HG03045 (cell line): ENCODE data around the gene KLHL22.
A peak's percentile ranks its signal among the peaks of the same experiment; 100 is the strongest.
"Not testable (repeated sequence)": the region's sequence is repeated elsewhere in the genome, so short reads cannot be mapped to it uniquely, and the experiment has no call there.

Experiments
- ATAC-seq: cut with Tn5 transposase; IDR thresholded peaks from one replicate; pipeline ENCODE4 v1.9.1; 2021; ENCODE audit warnings: mild to moderate bottlenecking, moderate library complexity; ENCODE audit not compliant: unreplicated experiment

KLHL22 gene

GRCh38 chr22:20506543-20507252 is 11.1 kb upstream of the KLHL22 start:
- ATAC-seq: no peak

- not testable (repeated sequence) for ATAC-seq
These were observed 8.8 kb upstream of the KLHL22 start for GRCh38 chr22:20504293-20504922.

- no peak for ATAC-seq
These were observed 8.2 kb upstream of the KLHL22 start for GRCh38 chr22:20503816-20504215.

GRCh38 chr22:20499769-20500168 is 4.2 kb upstream of the KLHL22 start:
- ATAC-seq: no peak

- ATAC-seq: no peak
These were observed 3.3 kb upstream of the KLHL22 start for GRCh38 chr22:20498913-20499312.

- ATAC-seq: no peak
These were observed 1.8 kb upstream of the KLHL22 start for GRCh38 chr22:20497426-20497825.

- peak; percentile 83 for ATAC-seq
These were observed 476 bp upstream of the KLHL22 start for GRCh38 chr22:20495861-20496681.

- ATAC-seq: no peak
These were observed 4.2 kb downstream of the KLHL22 start for GRCh38 chr22:20491346-20491745.

GRCh38 chr22:20490941-20491307 is 4.7 kb downstream of the KLHL22 start:
- ATAC-seq: no peak

- no peak for ATAC-seq
These were observed 5.2 kb downstream of the KLHL22 start for GRCh38 chr22:20490183-20490940.

- no peak for ATAC-seq
These were observed 6.6 kb downstream of the KLHL22 start for GRCh38 chr22:20488946-20489345.

GRCh38 chr22:20487715-20488114 is 7.9 kb downstream of the KLHL22 start:
- no peak for ATAC-seq

GRCh38 chr22:20486229-20486628 is 9.4 kb downstream of the KLHL22 start:
- no peak for ATAC-seq

- ATAC-seq: no peak
These were observed 10.5 kb downstream of the KLHL22 start for GRCh38 chr22:20484948-20485683.

GRCh38 chr22:20483771-20484170 is 11.8 kb downstream of the KLHL22 start:
- no peak for ATAC-seq

GRCh38 chr22:20483143-20483506 is 12.5 kb downstream of the KLHL22 start:
- ATAC-seq: not testable (repeated sequence)

GRCh38 chr22:20479612-20480196 is 15.9 kb downstream of the KLHL22 start:
- ATAC-seq: no peak

- not testable (repeated sequence) for ATAC-seq
These were observed 17.5 kb downstream of the KLHL22 start for GRCh38 chr22:20478059-20478458.

GRCh38 chr22:20475569-20475968 is 20.0 kb downstream of the KLHL22 start:
- not testable (repeated sequence) for ATAC-seq

GRCh38 chr22:20475115-20475436 is 20.5 kb downstream of the KLHL22 start:
- ATAC-seq: no peak
